Measurements from ENCODE around the gene FNDC5.

The FNDC5 gene

GRCh38 chr1:32900956-32901822, 30.5 kb upstream of the FNDC5 start, which contains the start of gene TMEM54:
TMEM54 (minus strand) TSS chr1:32901389; CDS start chr1:32901238, 151 bp downstream.
- in situ Hi-C loops (cut with MboI; ENCODE audit: low sequenced_read_pairs, unreplicated experiment), result no loop called here
- DNase-seq (ENCODE audit: low spot score), result peak; percentile 78
- TF ChIP-seq CTCF (IDR thresholded peaks at IDR 0.05; ENCODE audit: borderline replicate concordance, control extremely low read depth, extremely low read depth, insufficient read depth, missing control alignments), result peak; percentile 7

- in situ Hi-C loops (cut with MboI; ENCODE audit: low sequenced_read_pairs, unreplicated experiment), result no loop called here
Measured at GRCh38 chr1:32900371-32900955, 29.8 kb upstream of the FNDC5 start.

GRCh38 chr1:32899586-32900296, 29.0 kb upstream of the FNDC5 start:
- in situ Hi-C loops (cut with MboI; ENCODE audit: low sequenced_read_pairs, unreplicated experiment), result no loop called here
- TF ChIP-seq CTCF (IDR thresholded peaks at IDR 0.05; ENCODE audit: borderline replicate concordance, control extremely low read depth, extremely low read depth, insufficient read depth, missing control alignments), result no peak
- no peak for DNase-seq (ENCODE audit: low spot score)

More at GRCh38 chr1:32900371-32900955, 29.8 kb upstream of the FNDC5 start:
- TF ChIP-seq CTCF (IDR thresholded peaks at IDR 0.05; ENCODE audit: borderline replicate concordance, control extremely low read depth, extremely low read depth, insufficient read depth, missing control alignments), result no peak
- DNase-seq (ENCODE audit: low spot score), result no peak

GRCh38 chr1:32898958-32899357, 28.2 kb upstream of the FNDC5 start:
- in situ Hi-C loops (cut with MboI; ENCODE audit: low sequenced_read_pairs, unreplicated experiment), result no loop called here
- TF ChIP-seq CTCF (IDR thresholded peaks at IDR 0.05; ENCODE audit: borderline replicate concordance, control extremely low read depth, extremely low read depth, insufficient read depth, missing control alignments), result no peak
- DNase-seq (ENCODE audit: low spot score), result no peak

- TF ChIP-seq CTCF (IDR thresholded peaks at IDR 0.05; ENCODE audit: borderline replicate concordance, control extremely low read depth, extremely low read depth, insufficient read depth, missing control alignments), result no peak
- in situ Hi-C loops (cut with MboI; ENCODE audit: low sequenced_read_pairs, unreplicated experiment), result no loop called here
- no peak for DNase-seq (ENCODE audit: low spot score)
Measured at GRCh38 chr1:32898056-32898455, 27.3 kb upstream of the FNDC5 start.

Data from GM13976 (cell line).